RCC 7860 (cell line): ENCODE results near the gene FAU.

Experiments
- DNase-seq: peaks from one replicate; pipeline ENCODE4 v3.0.0-alpha.2; 2015; ENCODE audit warnings: low spot score
- FAIRE-seq: peaks from 2 replicates; lab custom pipeline; 2012; peaks lifted over from hg19 to GRCh38; lab: Jason Lieb, UNC

The FAU gene

GRCh38 chr11:65083834-65084597 lies 37.9 kb downstream of the FAU start, which contains the start of the genes CDCA5 and ZFPL1:
Gene CDCA5, minus strand, starts transcription at chr11:65084040. Its CDS starts 62 bp downstream, at chr11:65083978.
Gene ZFPL1, plus strand, starts transcription at chr11:65084222. Its CDS starts 477 bp downstream, at chr11:65084699.
- DNase-seq: peak; percentile 85
- FAIRE-seq: no peak

- DNase-seq (no peak), FAIRE-seq (no peak)
Measured at GRCh38 chr11:65083134-65083833, 38.6 kb downstream of the FAU start.

- no peak for FAIRE-seq
- DNase-seq: no peak
Measured at GRCh38 chr11:65078786-65079342, 43.1 kb downstream of the FAU start.

- FAIRE-seq (no peak), DNase-seq (peak; percentile 13)
Measured at GRCh38 chr11:65078151-65078550, 43.8 kb downstream of the FAU start.

GRCh38 chr11:65077451-65077850 lies 44.5 kb downstream of the FAU start:
- no peak for FAIRE-seq
- DNase-seq: no peak

- FAIRE-seq (no peak), DNase-seq (no peak)
Measured at GRCh38 chr11:65072631-65072966, 49.3 kb downstream of the FAU start.

GRCh38 chr11:65071907-65072630 lies 49.9 kb downstream of the FAU start:
- no peak for FAIRE-seq
- DNase-seq: no peak
